Osteocyte (in vitro differentiated cells): Measurements from ENCODE around the gene NUP107. TPM values are rescaled to one million over a fixed set of nuclear protein-coding genes. Genes with fewer than 3 reads are reported as not detected.

ENCODE experiments used
- DNase-seq: peaks from one replicate; pipeline ENCODE4 v3.0.0; 2021; ENCODE audit warnings: mixed read lengths; ENCODE audit not compliant: unreplicated experiment; ENCODE audit errors: extremely low spot score
- H3K27ac Mint-ChIP-seq: one replicate; pipeline ENCODE4 v1.8.0; 2021; ENCODE audit warnings: mild to moderate bottlenecking, mixed read lengths; ENCODE audit not compliant: unreplicated experiment
- H3K27me3 Mint-ChIP-seq: one replicate; pipeline ENCODE4 v1.8.0; 2021; ENCODE audit warnings: mixed read lengths; ENCODE audit not compliant: unreplicated experiment
- H3K36me3 Mint-ChIP-seq: one replicate; pipeline ENCODE4 v1.8.0; 2021; ENCODE audit warnings: mixed read lengths; ENCODE audit not compliant: unreplicated experiment
- H3K4me1 Mint-ChIP-seq: one replicate; pipeline ENCODE4 v1.8.0; 2021; ENCODE audit warnings: mixed read lengths; ENCODE audit not compliant: unreplicated experiment
- H3K4me3 Mint-ChIP-seq: one replicate; pipeline ENCODE4 v1.8.0; 2021; ENCODE audit warnings: mild to moderate bottlenecking, moderate library complexity, mixed read lengths; ENCODE audit not compliant: unreplicated experiment
- H3K9me3 Mint-ChIP-seq: one replicate; pipeline ENCODE4 v1.8.0; 2021; ENCODE audit warnings: mixed read lengths; ENCODE audit not compliant: unreplicated experiment
- total RNA-seq: library from RNA; stranded (reverse); gene quantifications from 2 replicates; pipeline ENCODE4 v1.2.1, GENCODE V29; 2021
- TF ChIP-seq, protein P1 (sequence below): fragments of 200-600 bp; sonication (generic); IDR thresholded peaks from 2 replicates; pipeline ENCODE4 v1.5.0; 2021; ENCODE audit warnings: antibody characterized with exemption, mild to moderate bottlenecking, moderate library complexity

Gene NUP107
- total RNA-seq, 1 donor from 2014 or later, result 35.6 TPM

GRCh38 chr12:68793975-68794652, 107.3 kb downstream of the NUP107 start:
- no peak overlapping the region for H3K4me3 Mint-ChIP-seq
- no peaks in the 10 kb centered on the region for H3K27me3 Mint-ChIP-seq
- no peak overlapping the region for H3K27ac Mint-ChIP-seq
- DNase-seq, result no peak
- no peaks in the 10 kb centered on the region for H3K36me3 Mint-ChIP-seq
- no peaks in the 10 kb centered on the region for H3K9me3 Mint-ChIP-seq
- H3K4me1 Mint-ChIP-seq, result no peaks in the 10 kb centered on the region
- TF ChIP-seq, protein P1, sequence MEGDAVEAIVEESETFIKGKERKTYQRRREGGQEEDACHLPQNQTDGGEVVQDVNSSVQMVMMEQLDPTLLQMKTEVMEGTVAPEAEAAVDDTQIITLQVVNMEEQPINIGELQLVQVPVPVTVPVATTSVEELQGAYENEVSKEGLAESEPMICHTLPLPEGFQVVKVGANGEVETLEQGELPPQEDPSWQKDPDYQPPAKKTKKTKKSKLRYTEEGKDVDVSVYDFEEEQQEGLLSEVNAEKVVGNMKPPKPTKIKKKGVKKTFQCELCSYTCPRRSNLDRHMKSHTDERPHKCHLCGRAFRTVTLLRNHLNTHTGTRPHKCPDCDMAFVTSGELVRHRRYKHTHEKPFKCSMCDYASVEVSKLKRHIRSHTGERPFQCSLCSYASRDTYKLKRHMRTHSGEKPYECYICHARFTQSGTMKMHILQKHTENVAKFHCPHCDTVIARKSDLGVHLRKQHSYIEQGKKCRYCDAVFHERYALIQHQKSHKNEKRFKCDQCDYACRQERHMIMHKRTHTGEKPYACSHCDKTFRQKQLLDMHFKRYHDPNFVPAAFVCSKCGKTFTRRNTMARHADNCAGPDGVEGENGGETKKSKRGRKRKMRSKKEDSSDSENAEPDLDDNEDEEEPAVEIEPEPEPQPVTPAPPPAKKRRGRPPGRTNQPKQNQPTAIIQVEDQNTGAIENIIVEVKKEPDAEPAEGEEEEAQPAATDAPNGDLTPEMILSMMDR, result no peak

GRCh38 chr12:68794653-68795251, 108.0 kb downstream of the NUP107 start:
- no peak overlapping the region for H3K27ac Mint-ChIP-seq
- no peaks in the 10 kb centered on the region for H3K9me3 Mint-ChIP-seq
- no peaks in the 10 kb centered on the region for H3K36me3 Mint-ChIP-seq
- TF ChIP-seq, protein P1, result no peak
- H3K27me3 Mint-ChIP-seq, result no peaks in the 10 kb centered on the region
- H3K4me3 Mint-ChIP-seq, result no peak overlapping the region
- DNase-seq, result no peak
- H3K4me1 Mint-ChIP-seq, result no peaks in the 10 kb centered on the region

Other genes starting within 250 kb of the NUP107 start
- 179 and 182 TPM in 2 replicates for gene RAP1B, start 76.1 kb upstream of the NUP107 start, total RNA-seq
- 9.5 and 16.2 TPM in 2 replicates for gene SLC35E3, start 59.2 kb downstream of the NUP107 start, total RNA-seq
- gene MDM2, start 121.2 kb downstream of the NUP107 start, total RNA-seq, result 131 and 132 TPM in 2 replicates
- 0.21 and 1.0 TPM in 2 replicates for gene CPM, start 246.2 kb downstream of the NUP107 start, total RNA-seq